ENCODE measurements around the gene RAB37.

RAB37 gene

DNA sequence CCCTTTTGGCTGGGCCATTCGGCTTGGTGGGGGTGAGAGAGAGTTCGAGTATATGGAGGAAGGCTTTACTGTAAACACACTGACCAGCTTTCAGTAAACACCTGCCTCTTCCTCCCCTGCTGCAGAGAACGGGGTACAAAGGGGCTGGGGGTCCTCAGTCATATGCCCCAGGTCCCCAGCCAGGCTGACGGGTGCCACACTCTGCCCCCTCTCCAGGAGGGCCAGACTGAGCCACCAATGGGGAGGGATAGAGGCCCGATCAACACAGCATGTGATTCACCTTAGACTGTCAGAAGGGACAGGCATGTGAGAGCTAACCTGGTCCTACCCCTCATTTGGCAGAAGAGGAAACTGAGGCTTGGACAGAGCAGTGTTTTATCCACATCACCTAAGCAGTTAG, 24.4 kb downstream of the RAB37 start:
- no peak for DNase-seq (ENCODE audit: low read depth)

DNA sequence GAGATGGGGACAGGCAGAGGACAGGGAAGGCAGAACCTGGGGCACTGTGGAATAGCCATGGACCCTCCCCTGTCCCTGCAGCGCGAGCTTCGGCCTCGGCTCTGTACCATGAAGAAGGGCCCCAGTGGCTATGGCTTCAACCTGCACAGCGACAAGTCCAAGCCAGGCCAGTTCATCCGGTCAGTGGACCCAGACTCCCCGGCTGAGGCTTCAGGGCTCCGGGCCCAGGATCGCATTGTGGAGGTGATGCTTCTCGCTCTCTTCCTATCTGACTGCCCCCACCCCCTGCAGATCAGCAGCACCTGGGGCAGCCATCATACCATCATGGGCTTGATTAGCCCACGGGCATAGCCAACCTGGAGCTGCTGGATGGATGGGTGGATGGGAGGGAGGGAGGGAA, 24.9 kb downstream of the RAB37 start:
- DNase-seq (ENCODE audit: low read depth), result no peak

DNA sequence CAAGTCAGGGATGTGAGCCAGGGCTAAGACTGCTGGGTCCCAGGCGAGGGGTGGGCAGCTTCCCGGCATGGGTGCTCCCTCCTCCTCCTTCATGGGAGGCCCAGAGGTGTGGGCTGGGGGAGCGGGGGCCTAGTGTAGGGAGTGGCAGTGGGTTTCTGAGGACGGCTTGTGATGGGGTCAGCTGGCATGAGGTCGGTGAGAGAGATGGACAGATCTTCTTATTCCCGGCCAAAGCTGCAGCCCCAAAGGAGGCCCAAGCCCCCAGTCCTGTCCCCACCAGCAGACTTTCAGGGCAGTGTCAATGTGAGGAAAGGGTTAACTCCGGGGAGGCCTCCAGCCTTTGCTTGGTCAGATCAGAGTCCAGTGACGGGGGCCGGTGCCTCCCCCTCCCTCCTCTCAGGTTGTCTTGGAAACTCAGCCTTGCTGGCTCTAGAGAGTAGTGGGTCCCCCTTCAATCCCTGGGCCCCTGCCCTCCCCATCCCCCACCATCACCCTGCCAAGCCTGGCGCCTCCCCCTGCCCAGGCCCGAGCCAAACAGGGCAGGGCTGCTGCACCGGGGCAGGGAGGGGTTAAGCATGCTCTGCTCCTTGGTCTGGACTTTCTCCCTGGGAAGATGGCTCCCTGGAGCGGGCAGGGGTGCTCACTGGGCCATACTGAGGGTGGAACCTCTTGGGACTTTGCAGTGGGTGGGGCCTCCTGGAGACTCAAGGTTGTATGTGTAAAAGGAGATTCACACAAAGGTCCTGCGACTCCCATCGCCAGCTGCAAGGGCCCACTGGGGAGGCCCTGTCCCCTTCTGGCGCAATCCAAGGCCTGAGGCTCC, 26.7 kb downstream of the RAB37 start:
- no peak for DNase-seq (ENCODE audit: low read depth)

DNA sequence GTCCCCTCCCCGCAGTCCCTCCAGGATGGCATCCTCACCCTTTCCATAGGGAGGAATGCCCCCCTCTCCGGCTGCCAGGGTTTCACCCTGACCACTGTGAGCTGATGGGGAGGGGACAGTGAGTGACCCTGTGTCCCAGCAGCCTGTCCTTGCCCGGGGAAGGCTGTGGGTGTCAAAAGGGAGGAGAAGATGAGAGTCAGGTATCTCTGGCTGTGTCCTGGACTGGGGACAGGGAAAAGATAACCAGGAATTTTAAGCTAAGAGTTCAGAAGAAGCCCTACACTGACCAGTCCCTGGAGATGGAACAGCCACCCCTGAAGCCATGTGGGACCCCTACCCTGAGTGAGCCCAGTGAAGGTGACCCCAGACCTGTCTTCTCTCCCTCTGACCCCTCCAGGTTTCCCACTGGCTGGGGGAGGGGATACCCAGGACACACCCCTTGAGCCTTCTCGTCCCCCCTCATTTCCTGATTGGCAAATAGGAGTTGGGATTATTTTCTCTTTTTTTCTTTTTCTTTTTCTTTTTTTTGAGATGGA, 27.8 kb downstream of the RAB37 start:
- no peak for DNase-seq (ENCODE audit: low read depth)

DNA sequence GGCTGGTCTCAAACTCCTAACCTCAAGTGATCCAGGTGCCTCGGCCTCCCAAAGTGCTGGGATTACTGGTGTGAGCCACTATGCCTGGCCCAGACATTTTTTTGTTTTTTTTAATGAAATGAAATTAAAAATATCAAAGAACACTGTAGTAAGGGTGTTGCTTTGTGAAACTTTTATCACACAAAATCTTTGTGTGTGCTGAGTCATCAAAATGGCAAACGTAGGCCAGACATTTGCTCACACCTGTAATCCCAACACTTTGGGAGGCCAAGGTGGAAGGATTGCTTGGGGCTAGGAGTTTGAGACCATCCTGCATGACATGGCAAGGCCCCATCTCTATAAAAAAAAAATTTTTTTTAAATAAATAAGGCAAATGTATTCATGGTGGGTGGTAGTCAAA, 29.4 kb downstream of the RAB37 start:
- no peak for DNase-seq (ENCODE audit: low read depth)

DNA sequence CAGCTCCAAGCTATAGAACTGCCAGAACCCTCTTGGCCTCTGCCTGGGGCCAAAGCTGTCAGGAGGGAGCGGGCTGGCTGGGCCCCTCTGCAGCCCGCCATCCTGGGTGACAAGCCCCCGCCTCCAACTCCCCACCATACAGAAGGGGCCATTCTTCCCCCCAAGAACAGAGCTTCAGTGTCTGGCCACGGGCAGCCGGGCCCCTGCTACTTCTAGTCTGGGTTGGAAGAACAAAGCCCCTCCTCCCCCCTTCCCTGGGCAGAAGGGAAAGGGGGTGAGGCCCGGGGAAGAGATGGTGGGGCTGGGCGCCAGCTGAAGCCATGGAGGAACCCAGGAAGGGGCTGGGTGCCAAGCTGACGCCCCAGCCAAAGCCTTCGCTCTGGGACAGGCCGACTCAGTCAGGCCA, 30.1 kb downstream of the RAB37 start:
- DNase-seq (ENCODE audit: low read depth), result no peak

DNA sequence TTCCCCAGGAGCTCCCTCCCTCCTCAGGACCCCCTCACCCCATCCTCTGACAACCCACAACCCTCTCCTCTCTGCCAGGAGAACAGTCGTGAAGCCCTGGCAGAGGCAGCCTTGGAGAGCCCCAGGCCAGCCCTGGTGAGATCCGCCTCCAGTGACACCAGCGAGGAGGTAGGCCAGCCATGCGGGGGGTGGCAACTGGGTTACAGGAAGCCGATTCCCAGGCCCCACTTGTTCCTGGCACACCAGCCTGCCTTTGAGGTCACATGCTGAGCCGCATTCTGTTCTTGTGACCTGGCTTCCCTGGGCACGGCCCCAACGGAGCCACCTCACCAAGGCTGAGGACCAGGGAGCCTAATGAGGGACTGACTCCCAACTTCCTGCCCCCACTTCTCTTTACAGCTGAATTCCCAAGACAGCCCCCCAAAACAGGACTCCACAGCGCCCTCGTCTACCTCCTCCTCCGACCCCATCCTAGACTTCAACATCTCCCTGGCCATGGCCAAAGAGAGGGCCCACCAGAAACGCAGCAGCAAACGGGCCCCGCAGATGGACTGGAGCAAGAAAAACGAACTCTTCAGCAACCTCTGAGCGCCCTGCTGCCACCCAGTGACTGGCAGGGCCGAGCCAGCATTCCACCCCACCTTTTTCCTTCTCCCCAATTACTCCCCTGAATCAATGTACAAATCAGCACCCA, 31.2 kb downstream of the RAB37 start:
- peak; percentile 53 for DNase-seq (ENCODE audit: low read depth)

DNA sequence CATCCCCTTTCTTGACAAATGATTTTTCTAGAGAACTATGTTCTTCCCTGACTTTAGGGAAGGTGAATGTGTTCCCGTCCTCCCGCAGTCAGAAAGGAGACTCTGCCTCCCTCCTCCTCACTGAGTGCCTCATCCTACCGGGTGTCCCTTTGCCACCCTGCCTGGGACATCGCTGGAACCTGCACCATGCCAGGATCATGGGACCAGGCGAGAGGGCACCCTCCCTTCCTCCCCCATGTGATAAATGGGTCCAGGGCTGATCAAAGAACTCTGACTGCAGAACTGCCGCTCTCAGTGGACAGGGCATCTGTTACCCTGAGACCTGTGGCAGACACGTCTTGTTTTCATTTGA, 31.7 kb downstream of the RAB37 start:
- DNase-seq (ENCODE audit: low read depth), result no peak

DNA sequence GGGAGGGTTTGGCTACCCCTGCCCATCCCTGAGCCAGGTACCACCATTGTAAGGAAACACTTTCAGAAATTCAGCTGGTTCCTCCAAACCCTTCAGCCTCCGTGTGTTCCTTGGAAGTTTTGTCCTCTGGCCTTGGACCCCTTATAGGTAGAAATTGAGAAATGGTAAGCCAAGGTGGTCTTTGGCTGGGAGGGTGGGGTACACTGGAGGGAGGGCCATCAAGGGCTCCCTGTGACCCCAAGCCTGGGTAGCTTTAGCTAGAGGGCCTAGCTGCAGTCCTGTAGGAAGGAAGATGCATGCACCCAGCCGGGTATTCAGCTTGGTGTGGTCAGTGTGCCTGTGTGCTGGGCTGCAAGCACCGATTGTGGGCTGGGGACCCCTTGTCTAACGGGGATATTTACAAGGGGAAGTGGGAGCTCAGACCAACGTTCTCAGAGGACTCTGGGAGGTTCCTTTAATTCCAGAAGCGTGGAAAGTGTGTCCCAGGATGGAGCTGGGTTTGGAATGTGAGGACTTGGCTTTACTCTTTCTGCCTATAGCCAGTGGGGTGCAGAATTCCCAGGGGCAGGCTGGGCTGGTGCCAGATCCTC, 32.3 kb downstream of the RAB37 start:
- no peak for DNase-seq (ENCODE audit: low read depth)

DNA sequence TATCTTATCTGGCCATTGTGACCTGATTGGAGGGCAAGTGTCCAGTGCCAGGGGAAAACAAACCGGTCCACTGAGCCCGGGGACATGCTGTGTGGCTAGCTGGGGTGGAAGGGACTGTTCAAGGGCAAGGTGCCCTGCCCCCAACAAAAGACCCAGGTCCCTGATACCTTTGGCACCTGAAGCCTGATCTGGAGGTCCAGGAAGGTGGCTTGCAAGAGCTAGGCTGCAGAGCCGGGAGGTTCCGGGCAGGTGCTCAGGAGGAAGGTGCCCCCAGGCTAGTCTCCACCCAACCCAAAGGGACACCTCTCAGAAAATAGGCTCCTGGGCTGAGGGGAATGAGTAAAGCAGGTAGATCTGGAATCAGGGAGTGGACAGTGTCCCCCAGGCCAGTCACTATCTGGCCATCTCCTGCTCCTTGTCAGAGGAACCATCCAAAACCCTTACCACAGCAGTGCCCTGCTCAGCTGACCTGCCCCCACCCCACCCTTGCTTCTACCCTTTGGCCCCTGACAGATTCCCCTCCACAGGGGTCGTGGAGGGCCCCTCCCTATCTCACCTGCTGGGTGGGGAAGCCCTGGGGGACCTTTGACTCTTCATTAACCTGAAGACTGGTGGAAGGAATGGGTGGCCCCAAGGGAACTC, 32.9 kb downstream of the RAB37 start:
- no peak for DNase-seq (ENCODE audit: low read depth)

DNA sequence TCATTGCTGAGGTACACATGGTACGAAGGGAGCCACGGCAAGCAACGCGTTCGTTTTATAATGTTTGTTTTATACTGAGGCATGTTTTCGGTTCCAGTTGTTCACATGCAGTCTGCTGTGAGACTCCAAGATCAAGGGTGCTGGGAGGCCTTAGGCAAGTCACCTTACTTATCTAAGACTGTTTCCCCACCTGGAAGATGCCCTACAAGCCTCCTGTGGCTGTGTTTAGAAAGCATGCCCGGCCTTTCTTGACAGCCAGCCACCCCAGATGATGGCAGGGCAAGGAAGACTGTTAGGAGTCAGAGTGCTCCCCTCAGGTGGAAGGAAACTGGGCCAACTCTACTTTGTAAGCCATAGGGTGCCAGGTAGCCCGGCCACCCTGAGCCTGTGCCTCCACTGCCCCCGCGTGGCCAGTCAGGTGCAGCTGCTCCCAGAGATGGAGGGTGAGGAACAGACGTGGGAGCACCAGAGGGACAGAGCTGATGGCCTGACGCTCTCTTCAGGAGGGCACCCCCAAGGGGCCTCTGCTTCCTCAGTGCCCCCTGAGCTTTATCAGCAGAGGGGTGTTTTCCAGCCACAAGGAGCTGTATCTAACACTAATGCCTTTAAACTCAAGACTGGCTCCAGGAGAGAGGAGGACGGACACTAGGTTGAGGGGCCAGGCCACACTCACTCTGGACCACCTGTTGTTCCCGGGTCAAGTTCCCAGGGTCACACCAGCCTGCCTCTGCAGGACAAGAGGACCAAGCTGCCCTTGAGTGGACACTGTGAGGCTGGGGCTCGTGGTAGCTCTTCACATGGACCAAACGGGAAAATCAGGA, 33.7 kb downstream of the RAB37 start:
- DNase-seq (ENCODE audit: low read depth), result no peak

DNA sequence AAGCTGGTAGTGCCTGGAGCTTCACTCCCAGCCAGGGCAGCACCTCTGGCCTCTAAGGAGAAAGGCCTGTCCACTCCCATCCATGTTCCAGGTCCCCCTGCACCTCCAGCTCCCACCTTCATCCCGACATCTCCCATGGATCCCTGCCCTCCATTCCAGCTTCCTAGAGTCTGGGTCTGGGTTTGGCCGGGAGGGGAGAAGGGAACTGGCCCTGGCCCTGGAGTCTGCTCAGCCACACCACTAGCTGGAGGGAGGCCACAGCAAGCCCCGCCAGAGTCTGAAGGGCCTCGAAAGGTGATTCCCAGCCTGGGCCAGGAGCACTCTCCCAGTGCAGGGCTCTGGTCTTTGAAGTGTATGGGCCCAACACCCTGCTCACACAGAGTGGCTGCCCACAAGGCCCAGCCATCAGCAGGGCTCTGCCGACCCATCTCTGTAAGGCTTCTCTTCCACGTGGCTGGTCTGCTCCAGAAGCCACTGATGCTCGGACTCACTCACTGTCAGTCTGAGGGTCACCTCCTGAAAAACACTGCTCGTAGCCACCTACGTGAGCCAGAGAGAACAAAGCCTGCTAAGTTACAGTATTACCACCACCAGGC, 34.4 kb downstream of the RAB37 start:
- DNase-seq (ENCODE audit: low read depth), result no peak

DNA sequence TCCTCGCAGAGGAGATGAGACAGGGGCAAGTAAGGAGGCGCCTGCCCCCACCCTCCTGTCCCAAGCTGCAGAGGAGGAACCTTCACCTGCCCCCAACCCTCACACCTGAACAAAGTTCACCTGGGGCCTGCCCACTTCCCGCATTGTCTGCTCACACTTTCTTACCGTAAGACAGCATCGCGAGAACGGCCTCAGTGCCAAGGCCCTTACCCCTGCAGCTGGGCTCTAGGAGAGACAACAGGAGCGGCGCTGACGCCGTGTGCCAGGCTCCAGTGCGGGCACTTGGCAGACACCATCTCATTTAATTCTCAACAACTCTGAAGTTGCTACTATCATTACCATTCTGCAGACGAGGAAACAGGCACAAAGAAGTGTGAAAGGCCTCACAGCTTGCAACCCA, 35.0 kb downstream of the RAB37 start:
- no peak for DNase-seq (ENCODE audit: low read depth)

DNA sequence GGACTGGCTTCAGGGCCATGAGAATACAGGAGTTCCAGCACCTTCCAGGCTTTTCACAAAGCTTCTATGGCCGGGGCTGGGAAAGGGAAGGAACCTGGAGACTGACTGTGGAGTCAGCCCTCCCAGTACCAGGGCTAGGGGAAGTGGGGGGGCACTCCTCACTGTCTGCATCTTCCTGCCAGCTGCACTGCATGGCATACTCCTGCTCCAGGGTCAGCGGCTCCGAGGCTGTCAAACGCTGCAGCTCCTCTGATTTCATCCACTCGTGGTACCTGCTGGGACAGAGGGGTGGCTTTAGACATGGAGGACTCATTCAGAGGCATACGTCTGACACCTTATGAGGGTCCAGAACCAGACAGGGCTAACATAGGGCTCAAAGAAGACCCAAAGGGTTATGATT, 36.4 kb downstream of the RAB37 start:
- no peak for DNase-seq (ENCODE audit: low read depth)

DNA sequence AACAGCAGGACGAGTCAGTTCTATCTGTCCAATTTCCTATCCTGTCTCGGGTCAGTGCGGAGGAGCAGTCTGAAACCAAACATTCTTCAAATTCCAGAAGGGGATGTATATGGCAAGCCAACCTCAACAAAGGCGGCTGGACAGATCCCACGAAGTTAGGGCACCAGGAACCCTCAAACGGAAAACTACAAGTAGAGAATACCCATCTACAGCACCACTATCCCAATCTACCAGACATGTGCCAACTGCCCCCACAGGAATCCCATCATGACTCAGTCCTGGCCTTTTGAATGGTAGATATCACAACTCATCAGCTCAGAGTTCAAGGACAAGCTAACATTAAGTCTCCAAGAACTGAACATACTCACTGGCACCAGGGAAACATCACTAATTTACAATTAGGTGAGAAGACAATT, 36.8 kb downstream of the RAB37 start:
- no peak for DNase-seq (ENCODE audit: low read depth)

DNA sequence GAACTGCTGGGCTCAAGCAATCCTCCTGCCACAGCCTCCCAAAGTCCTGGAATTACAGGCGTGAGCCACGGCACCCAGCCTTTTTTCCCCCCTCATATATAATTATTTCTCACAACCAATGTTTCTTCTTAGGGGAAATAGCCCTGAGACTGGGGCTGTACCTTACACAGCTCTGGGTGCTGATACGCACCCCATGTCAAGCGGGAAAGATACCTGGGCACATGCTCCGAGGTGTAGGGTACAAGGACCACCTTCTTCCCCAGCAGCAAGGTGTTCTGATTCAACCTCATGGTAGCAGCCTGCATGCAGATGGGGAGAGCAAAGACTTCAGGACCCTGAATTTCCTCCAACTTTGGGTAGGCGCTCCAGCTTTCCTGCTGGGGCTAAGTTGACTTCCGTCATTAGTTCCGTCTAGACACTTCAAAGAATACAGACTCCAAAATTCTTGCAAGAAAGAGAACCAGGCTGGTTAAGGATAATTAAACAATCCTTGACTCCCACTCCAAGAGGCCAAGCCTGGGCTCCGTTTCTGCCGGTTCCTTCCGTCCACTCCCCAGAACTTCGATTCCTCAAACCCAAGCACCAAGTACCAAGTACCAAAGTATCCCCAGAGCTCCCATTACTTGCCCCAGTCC, 38.5 kb downstream of the RAB37 start:
- DNase-seq (ENCODE audit: low read depth), result no peak

DNA sequence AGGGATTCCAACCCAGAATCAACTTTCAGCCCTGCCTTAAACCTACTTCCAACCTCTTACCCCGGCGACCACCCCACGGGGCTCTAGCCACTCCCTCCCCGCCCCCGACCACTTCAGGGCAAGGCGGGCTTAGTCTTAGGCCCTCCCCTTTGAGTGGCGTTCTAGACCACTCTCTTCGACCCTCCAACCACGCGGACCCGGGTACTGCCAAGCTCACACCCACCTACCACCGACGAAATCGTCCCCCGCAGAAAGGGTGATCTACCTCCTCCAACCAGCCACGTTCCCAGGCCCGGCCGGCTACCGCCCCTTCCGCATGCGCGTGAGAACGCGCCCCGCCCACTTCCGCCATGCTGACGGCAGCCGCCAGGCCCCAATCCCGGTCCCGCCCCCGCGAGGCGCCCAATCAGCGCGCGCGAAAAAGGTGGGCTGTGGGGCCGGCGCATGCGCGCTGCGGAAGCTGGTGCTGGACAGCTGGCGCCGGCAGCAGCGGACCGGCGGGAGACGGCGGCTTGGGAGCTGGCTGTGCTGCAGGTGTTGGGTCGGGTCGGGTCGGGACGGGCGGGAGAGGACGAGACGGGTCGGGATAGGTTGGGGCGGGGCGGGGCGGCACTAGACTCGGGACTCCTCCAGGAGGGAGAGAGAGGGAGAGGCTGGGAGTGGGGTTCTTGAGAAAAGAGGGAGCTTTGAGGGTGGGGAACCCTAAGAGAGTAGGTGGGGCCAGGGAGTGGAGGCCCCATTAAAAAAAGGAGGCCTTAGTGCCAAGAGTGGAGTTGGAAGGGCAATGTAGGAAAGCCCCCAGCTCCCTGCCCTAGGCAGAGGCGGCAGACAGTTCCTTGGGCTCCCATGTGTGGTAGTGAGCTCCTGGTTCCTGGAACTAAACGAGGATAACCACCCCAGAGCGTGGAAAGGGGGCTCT, 39.2 kb downstream of the RAB37 start, which contains the start of gene NAT9:
Gene NAT9, minus strand, starts transcription at position 302 of the 919 bp plus-strand sequence. CDS start 647 bp downstream, outside the sequence.
- peak; percentile 57 for DNase-seq (ENCODE audit: low read depth)

DNA sequence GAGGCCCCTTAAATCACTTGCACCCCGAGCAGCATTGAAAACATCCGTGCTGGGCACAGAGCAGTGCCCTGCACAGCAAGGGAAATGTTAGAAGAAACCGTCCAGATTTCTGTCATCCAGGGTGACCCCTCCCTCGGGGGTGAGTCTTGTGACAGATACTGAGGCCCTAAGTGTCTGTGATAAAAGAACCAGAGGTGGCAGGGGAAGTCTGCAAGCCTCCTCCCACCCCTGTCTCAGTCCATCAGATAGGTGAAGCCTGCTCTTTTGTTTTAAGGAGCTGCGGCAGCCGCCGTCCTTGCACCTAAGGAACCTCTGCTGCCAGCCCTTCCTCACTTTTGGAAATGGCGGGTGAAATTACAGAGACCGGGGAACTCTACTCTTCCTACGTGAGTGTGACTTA, 39.9 kb downstream of the RAB37 start:
- DNase-seq (ENCODE audit: low read depth), result no peak

DNA sequence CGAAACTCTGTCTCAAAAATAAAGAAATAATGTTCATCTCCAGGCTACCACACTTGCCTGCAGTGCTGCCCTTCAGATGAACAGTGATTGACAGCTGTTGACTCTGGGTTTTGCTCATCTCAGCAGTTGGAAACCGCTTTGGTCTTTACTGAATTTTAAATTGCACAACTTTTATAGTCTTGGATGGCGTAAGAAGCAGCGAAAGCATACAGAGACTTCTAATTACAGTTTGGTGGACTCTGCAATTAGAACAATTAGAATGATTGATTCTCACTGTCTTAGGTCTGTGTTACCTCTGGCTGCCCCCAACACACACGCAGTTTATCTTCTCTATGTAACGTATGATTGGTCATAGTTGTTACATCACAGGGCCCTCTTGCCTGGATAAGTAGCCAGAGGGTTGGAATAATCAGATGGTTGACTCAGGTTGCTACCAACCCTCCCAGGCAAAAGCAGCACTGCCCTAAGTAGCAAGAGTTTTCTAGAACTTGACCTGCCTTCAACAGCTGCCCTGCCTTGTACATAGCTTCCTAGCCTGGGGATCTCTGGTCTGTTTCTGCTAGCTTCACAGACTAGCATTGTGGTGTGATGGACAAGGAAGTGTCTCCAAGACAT, 41.0 kb downstream of the RAB37 start:
- no peak for DNase-seq (ENCODE audit: low read depth)
